ENCODE measurements around the gene NLGN2.

- TF ChIP-seq ZNF274 (IDR thresholded peaks at IDR 0.05; ENCODE audit: borderline replicate concordance, extremely low read depth, low read length): no peak
- no peak for TF ChIP-seq POLR2A (IDR thresholded peaks at IDR 0.05; ENCODE audit: control extremely low read depth in 1 of 2, low read depth in 2 of 2, low read length in 2 of 2)
- no peak for TF ChIP-seq PHF8 (conservative IDR thresholded peaks at IDR 0.05; ENCODE audit: low read depth, low read length)
- no peak for TF ChIP-seq EZH2 (IDR thresholded peaks at IDR 0.05; ENCODE audit: low read depth, low read length, severe bottlenecking)
- no peak for TF ChIP-seq RBBP5 (IDR thresholded peaks at IDR 0.05; ENCODE audit: borderline replicate concordance, low read depth, low read length)
Measured at GRCh38 chr17:7441266-7441665, 33.6 kb downstream of the NLGN2 start.
